Trophoblast cell (in vitro differentiated cells and primary cell): ENCODE measurements around the gene STXBP6.

Experiments
- DNase-seq, 2 donors: peaks; one replicate each; pipeline ENCODE4 v3.0.0-alpha.2; 2016
- H2AFZ ChIP-seq: 2 replicates; pipeline ENCODE4 v1.6.1; 2013; ENCODE audit warnings: low read length, moderate library complexity, mild to moderate bottlenecking; ENCODE audit not compliant: insufficient read depth, poor library complexity
- H2AK5ac ChIP-seq: 2 replicates; pipeline ENCODE4 v1.6.1; 2013; ENCODE audit warnings: mild to moderate bottlenecking, low read length
- H2BK120ac ChIP-seq: 2 replicates; pipeline ENCODE4 v1.6.1; 2013; ENCODE audit warnings: low read length, mild to moderate bottlenecking, moderate library complexity; ENCODE audit not compliant: insufficient read depth, poor library complexity
- H2BK12ac ChIP-seq: 2 replicates; pipeline ENCODE4 v1.6.1; 2013; ENCODE audit warnings: mild to moderate bottlenecking, low read length, moderate library complexity
- H2BK5ac ChIP-seq: 2 replicates; pipeline ENCODE4 v1.6.1; 2013; ENCODE audit warnings: low read length, low read depth, moderate library complexity, mild to moderate bottlenecking; ENCODE audit not compliant: poor library complexity
- H3K14ac ChIP-seq: 2 replicates; pipeline ENCODE4 v1.6.1; 2013; ENCODE audit warnings: mild to moderate bottlenecking, low read length
- H3K18ac ChIP-seq: 2 replicates; pipeline ENCODE4 v1.6.1; 2013; ENCODE audit warnings: mild to moderate bottlenecking, low read length
- H3K23ac ChIP-seq: 2 replicates; pipeline ENCODE4 v1.6.1; 2013; ENCODE audit warnings: low read length
- H3K27ac ChIP-seq: 2 replicates; pipeline ENCODE4 v1.5.1; 2013; ENCODE audit warnings: low read depth, mild to moderate bottlenecking, inconsistent platforms, low read length, moderate library complexity
- H3K27me3 ChIP-seq: 2 replicates; pipeline ENCODE4 v1.6.1; 2013; ENCODE audit warnings: inconsistent platforms, mild to moderate bottlenecking, low read length, moderate library complexity; ENCODE audit not compliant: insufficient read depth
- H3K36me3 ChIP-seq, 2 experiments: 1 replicate in 1 of 2; 2 replicates in 1 of 2; pipeline ENCODE4 v1.6.1; 2013; ENCODE audit warnings: low read length in 2 of 2, mild to moderate bottlenecking in 2 of 2, moderate library complexity in 1 of 2; ENCODE audit not compliant: insufficient read depth in 2 of 2, control insufficient read depth in 1 of 2
- H3K4ac ChIP-seq: 2 replicates; pipeline ENCODE4 v1.6.1; 2013; ENCODE audit warnings: low read depth, mild to moderate bottlenecking, low read length, moderate library complexity
- H3K4me1 ChIP-seq, 2 experiments: 1 replicate in 1 of 2; 2 replicates in 1 of 2; pipeline ENCODE4 v1.6.1; 2013; ENCODE audit warnings: low read length in 2 of 2, mild to moderate bottlenecking in 2 of 2, moderate library complexity in 1 of 2; ENCODE audit not compliant: insufficient read depth in 2 of 2, control insufficient read depth in 1 of 2
- H3K4me2 ChIP-seq: 2 replicates; pipeline ENCODE4 v1.6.1; 2013; ENCODE audit warnings: inconsistent platforms, mild to moderate bottlenecking, low read length, moderate library complexity
- H3K4me3 ChIP-seq: 2 replicates; pipeline ENCODE4 v1.5.1; 2013; ENCODE audit warnings: mild to moderate bottlenecking, low read depth, low read length, inconsistent platforms
- H3K79me1 ChIP-seq: one replicate; pipeline ENCODE4 v1.6.1; 2013; ENCODE audit warnings: low read length
- H3K79me2 ChIP-seq: 2 replicates; pipeline ENCODE4 v1.6.1; 2013; ENCODE audit warnings: low read length, mild to moderate bottlenecking; ENCODE audit not compliant: control insufficient read depth, insufficient read depth, poor library complexity
- H3K9ac ChIP-seq: 2 replicates; pipeline ENCODE4 v1.6.1; 2013; ENCODE audit warnings: mild to moderate bottlenecking, low read length
- H3K9me3 ChIP-seq: 2 replicates; pipeline ENCODE4 v1.6.1; 2013; ENCODE audit warnings: low read depth, mild to moderate bottlenecking, control low read depth, inconsistent platforms, low read length; ENCODE audit not compliant: insufficient read depth
- H4K12ac ChIP-seq: 2 replicates; pipeline ENCODE4 v1.6.1; 2013; ENCODE audit warnings: low read depth, mild to moderate bottlenecking, low read length, moderate library complexity
- H4K8ac ChIP-seq: 2 replicates; pipeline ENCODE4 v1.6.1; 2013; ENCODE audit warnings: low read depth, mild to moderate bottlenecking, low read length, moderate library complexity
- H4K91ac ChIP-seq: one replicate; pipeline ENCODE4 v1.6.1; 2013; ENCODE audit warnings: low read depth, mild to moderate bottlenecking, low read length, moderate library complexity
- WGBS: extraction: QIAGEN DNeasy Blood & Tissue Kit; methylation state at CpG from one replicate; pipeline ENCODE4 v1.1.7; 2013; ENCODE audit warnings: missing lambda C conversion rate; ENCODE audit not compliant: insufficient read length, insufficient coverage; ENCODE audit errors: extremely low coverage; 5-methylcytosine and 5-hydroxymethylcytosine counted together

STXBP6 gene

DNA sequence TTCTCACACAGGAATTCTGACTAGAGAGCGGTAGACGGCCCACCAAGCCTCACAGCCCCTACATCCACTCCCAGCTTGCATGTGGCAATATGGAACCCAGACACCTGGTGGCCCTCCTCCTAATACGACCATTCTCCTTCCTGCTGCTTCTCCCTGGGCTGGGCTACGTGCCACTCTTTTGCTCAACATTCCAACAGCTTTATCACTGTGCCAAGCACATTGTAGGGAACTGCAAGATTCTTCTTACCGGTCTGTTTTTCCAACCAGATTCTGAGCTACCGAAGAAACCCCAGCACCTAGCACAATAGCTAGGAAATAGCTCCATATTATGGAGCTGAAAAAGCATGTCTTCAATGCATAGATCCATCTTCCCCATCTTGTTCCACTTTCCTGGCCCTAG lies 58.1 kb downstream of the STXBP6 start:
- H3K4me1 ChIP-seq: no peaks in the 10 kb centered on the region
- no peak overlapping the region for H4K8ac ChIP-seq
- H2BK5ac ChIP-seq: no peak overlapping the region
- no peaks in the 10 kb centered on the region for H3K9me3 ChIP-seq
- H3K36me3 ChIP-seq: no peaks in the 10 kb centered on the region
- no peaks in the 10 kb centered on the region for H3K27me3 ChIP-seq
- DNase-seq: no peak
- H3K4me3 ChIP-seq: no peak overlapping the region
- no peak overlapping the region for H4K12ac ChIP-seq
- no peak overlapping the region for H2AFZ ChIP-seq
- no peak overlapping the region for H2BK120ac ChIP-seq
- H3K4ac ChIP-seq: no peak overlapping the region
- H3K4me2 ChIP-seq: no peak overlapping the region
- no peak overlapping the region for H3K18ac ChIP-seq
- no peak overlapping the region for H3K23ac ChIP-seq
- H3K79me1 ChIP-seq: no peaks in the 10 kb centered on the region
- no CpG with 5 or more reads among the region's 6 CpGs for WGBS
- no peak overlapping the region for H4K91ac ChIP-seq
- H3K27ac ChIP-seq: no peak overlapping the region
- H2BK12ac ChIP-seq: no peak overlapping the region
- H3K79me2 ChIP-seq: no peaks in the 10 kb centered on the region
- H3K14ac ChIP-seq: no peak overlapping the region
- no peak overlapping the region for H2AK5ac ChIP-seq
- no peak overlapping the region for H3K9ac ChIP-seq

DNA sequence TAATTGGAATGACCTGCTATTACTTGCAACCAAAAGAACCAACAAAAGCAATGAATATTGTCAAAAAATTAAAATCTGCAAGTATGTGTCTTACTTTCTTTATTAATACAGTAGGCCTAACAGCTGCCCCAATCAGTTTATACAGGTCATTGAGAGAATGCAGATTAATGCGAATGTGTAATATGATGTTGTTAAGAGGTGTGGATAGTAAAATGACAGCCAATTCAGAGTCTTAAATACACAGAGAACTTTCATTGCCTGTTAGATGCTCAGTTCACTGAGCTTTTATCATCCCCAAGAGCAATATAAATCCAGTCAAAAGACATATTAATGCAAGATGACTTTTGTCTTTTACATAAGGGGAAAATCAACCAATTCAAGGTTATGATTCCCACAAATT lies 58.7 kb downstream of the STXBP6 start:
- H3K36me3 ChIP-seq: no peaks in the 10 kb centered on the region
- no peak overlapping the region for H3K18ac ChIP-seq
- no peak overlapping the region for H3K23ac ChIP-seq
- H3K79me2 ChIP-seq: no peaks in the 10 kb centered on the region
- H3K4me1 ChIP-seq: no peaks in the 10 kb centered on the region
- no peak overlapping the region for H4K12ac ChIP-seq
- no peak overlapping the region for H3K4ac ChIP-seq
- H2BK5ac ChIP-seq: no peak overlapping the region
- DNase-seq: no peak
- no peak overlapping the region for H3K27ac ChIP-seq
- H4K8ac ChIP-seq: no peak overlapping the region
- no peak overlapping the region for H3K14ac ChIP-seq
- no peak overlapping the region for H2BK120ac ChIP-seq
- H4K91ac ChIP-seq: no peak overlapping the region
- H3K79me1 ChIP-seq: no peaks in the 10 kb centered on the region
- no peak overlapping the region for H3K4me2 ChIP-seq
- no peaks in the 10 kb centered on the region for H3K27me3 ChIP-seq
- no CpG with 5 or more reads among the region's 1 CpG for WGBS
- H2AFZ ChIP-seq: no peak overlapping the region
- H2AK5ac ChIP-seq: no peak overlapping the region
- H2BK12ac ChIP-seq: no peak overlapping the region
- H3K9ac ChIP-seq: no peak overlapping the region
- H3K4me3 ChIP-seq: no peak overlapping the region
- no peaks in the 10 kb centered on the region for H3K9me3 ChIP-seq

DNA sequence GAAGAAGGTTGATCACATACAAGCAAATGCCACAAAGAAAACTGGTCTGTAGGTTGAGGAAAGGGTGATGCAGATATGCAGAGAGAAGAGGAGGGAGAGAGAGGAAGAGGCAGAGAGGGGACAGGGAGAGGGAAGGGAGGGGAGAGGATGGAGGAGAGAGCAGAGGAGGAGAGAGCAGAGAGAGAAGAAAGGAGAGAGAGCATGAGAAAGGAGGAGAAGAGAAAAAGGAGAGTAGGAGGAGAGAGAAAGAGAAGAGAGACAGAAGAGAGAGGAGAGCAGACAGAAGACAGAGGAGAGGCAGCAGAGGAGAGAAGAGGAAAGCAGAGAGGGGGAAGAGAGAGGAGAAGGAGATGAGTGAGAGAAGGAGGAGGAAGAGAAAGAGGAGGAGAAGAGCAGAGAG lies 59.2 kb downstream of the STXBP6 start:
- H3K4ac ChIP-seq: no peak overlapping the region
- H3K18ac ChIP-seq: no peak overlapping the region
- H3K4me2 ChIP-seq: no peak overlapping the region
- no peak overlapping the region for H2BK5ac ChIP-seq
- no peak overlapping the region for H3K14ac ChIP-seq
- H3K27me3 ChIP-seq: no peaks in the 10 kb centered on the region
- no peak overlapping the region for H4K91ac ChIP-seq
- no peak overlapping the region for H3K4me3 ChIP-seq
- no peak overlapping the region for H3K23ac ChIP-seq
- H3K4me1 ChIP-seq: no peaks in the 10 kb centered on the region
- no peak overlapping the region for H2BK12ac ChIP-seq
- H4K8ac ChIP-seq: no peak overlapping the region
- H3K79me1 ChIP-seq: no peaks in the 10 kb centered on the region
- no peaks in the 10 kb centered on the region for H3K36me3 ChIP-seq
- no peak overlapping the region for H3K9ac ChIP-seq
- H3K79me2 ChIP-seq: no peaks in the 10 kb centered on the region
- H3K9me3 ChIP-seq: no peaks in the 10 kb centered on the region
- no peak overlapping the region for H4K12ac ChIP-seq
- DNase-seq: no peak
- no peak overlapping the region for H2BK120ac ChIP-seq
- H3K27ac ChIP-seq: no peak overlapping the region
- no peak overlapping the region for H2AK5ac ChIP-seq
- no peak overlapping the region for H2AFZ ChIP-seq

DNA sequence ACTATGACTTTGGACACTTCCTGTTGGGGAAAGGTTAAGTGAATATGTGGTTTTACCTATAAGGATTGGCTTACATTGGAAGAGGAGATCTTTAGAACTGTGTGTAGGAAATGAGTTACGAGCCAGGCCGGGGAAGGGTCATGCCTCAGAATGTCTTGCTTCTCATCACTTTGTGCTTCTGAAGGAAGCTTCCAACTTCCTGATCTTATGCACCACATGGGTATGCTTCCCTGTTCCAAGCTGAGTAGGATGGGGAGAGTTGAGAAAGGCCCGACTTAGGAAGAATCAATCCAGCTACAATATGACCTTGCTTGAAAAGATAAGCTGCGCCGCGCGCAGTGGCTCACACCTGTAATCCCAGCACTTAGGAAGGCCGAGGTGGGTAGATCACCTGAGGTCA lies 59.9 kb downstream of the STXBP6 start:
- H3K79me2 ChIP-seq: no peaks in the 10 kb centered on the region
- no peak overlapping the region for H4K8ac ChIP-seq
- H4K91ac ChIP-seq: no peak overlapping the region
- H3K27me3 ChIP-seq: peaks cover 2% of the 10 kb centered on the region
- DNase-seq: no peak
- WGBS: no CpG with 5 or more reads among the region's 8 CpGs
- H4K12ac ChIP-seq: no peak overlapping the region
- no peak overlapping the region for H2AK5ac ChIP-seq
- H3K4me3 ChIP-seq: no peak overlapping the region
- H3K18ac ChIP-seq: no peak overlapping the region
- H2BK12ac ChIP-seq: no peak overlapping the region
- no peaks in the 10 kb centered on the region for H3K36me3 ChIP-seq
- H2BK120ac ChIP-seq: no peak overlapping the region
- H3K14ac ChIP-seq: no peak overlapping the region
- no peaks in the 10 kb centered on the region for H3K4me1 ChIP-seq
- no peak overlapping the region for H3K4me2 ChIP-seq
- no peak overlapping the region for H3K23ac ChIP-seq
- no peak overlapping the region for H2AFZ ChIP-seq
- H3K9ac ChIP-seq: no peak overlapping the region
- H3K4ac ChIP-seq: no peak overlapping the region
- no peaks in the 10 kb centered on the region for H3K79me1 ChIP-seq
- no peak overlapping the region for H2BK5ac ChIP-seq
- no peaks in the 10 kb centered on the region for H3K9me3 ChIP-seq
- no peak overlapping the region for H3K27ac ChIP-seq

GRCh38 chr14:24988760-24989159 lies 61.2 kb downstream of the STXBP6 start:
- no peak overlapping the region for H3K4me3 ChIP-seq
- no peak overlapping the region for H2AFZ ChIP-seq
- no peaks in the 10 kb centered on the region for H3K79me2 ChIP-seq
- H3K79me1 ChIP-seq: no peaks in the 10 kb centered on the region
- WGBS: no CpG with 5 or more reads among the region's 5 CpGs
- no peak overlapping the region for H3K9ac ChIP-seq
- DNase-seq: no peak
- no peak overlapping the region for H4K91ac ChIP-seq
- no peak overlapping the region for H3K4me2 ChIP-seq
- H3K9me3 ChIP-seq: no peaks in the 10 kb centered on the region
- H3K27ac ChIP-seq: no peak overlapping the region
- H3K18ac ChIP-seq: no peak overlapping the region
- H3K4me1 ChIP-seq: no peaks in the 10 kb centered on the region
- H2BK5ac ChIP-seq: no peak overlapping the region
- H3K14ac ChIP-seq: no peak overlapping the region
- no peak overlapping the region for H3K4ac ChIP-seq
- no peak overlapping the region for H3K23ac ChIP-seq
- H4K12ac ChIP-seq: no peak overlapping the region
- H2BK120ac ChIP-seq: no peak overlapping the region
- H4K8ac ChIP-seq: no peak overlapping the region
- no peaks in the 10 kb centered on the region for H3K36me3 ChIP-seq
- no peak overlapping the region for H2BK12ac ChIP-seq
- no peak overlapping the region for H2AK5ac ChIP-seq
- peaks cover 2% of the 10 kb centered on the region for H3K27me3 ChIP-seq
